GM06990 (cell line): ENCODE data around the gene AKT3.

Source experiments
- DNase-seq: peaks from one replicate; pipeline ENCODE4 v3.0.0-alpha.2; 2011; ENCODE audit not compliant: insufficient read length; ENCODE audit errors: extremely low read depth
- H3K27me3 ChIP-seq: replicated peaks from 2 replicates; pipeline ENCODE4 v1.6.0; 2011; ENCODE audit warnings: low read length; ENCODE audit not compliant: control insufficient read depth, insufficient read depth
- H3K36me3 ChIP-seq: 2 replicates; pipeline ENCODE4 v1.5.1; 2011; ENCODE audit warnings: low read length; ENCODE audit not compliant: control insufficient read depth, insufficient read depth
- H3K4me3 ChIP-seq: replicated peaks from 2 replicates; pipeline ENCODE4 v1.5.1; 2011; ENCODE audit warnings: low read depth, mild to moderate bottlenecking, control low read depth, low read length
- CTCF ChIP-seq: IDR thresholded peaks from 2 replicates; pipeline ENCODE4 v1.5.1; 2011; ENCODE audit warnings: low read length, control low read depth, mild to moderate bottlenecking, inconsistent platforms; ENCODE audit not compliant: insufficient read depth, poor library complexity, severe bottlenecking

Gene AKT3

GRCh38 chr1:243725075-243725474 is 125.0 kb downstream of the AKT3 start:
- no peak for TF ChIP-seq CTCF
- Histone ChIP-seq H3K36me3 (no peaks in the 10 kb centered on the region; the same call in 1 of the 2 replicates), H3K27me3 (no peaks in the 10 kb centered on the region), H3K4me3 (no peak overlapping the region)
- DNase-seq = no peak

DNA sequence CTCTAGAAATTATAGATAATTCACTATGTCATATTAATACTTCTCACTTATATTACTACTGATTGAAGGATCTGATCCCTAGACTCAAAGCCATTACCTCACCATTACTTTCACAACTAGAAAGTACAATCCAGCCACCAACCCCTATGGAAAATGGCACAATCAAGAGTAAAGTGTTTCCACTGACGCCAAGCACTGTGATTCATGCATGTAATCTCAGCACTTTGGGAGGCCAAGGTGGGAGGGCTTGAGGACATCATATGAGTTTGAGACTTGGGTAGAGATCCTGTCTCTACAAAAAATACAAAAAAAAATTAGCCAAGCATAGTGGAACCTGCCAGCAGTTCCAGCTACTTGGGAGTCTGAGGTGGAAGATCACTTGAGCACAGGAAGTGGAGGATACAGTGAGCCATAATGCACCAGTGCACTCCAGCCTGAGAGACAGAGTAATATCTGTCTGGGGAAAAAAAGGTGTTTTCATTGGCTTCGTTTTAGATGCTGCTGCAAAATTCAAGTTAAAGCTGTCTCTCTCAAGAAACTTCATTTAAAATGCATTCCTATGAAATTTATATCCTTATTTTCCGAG is 126.5 kb downstream of the AKT3 start:
- H3K4me3 ChIP-seq = no peak overlapping the region
- no peaks in the 10 kb centered on the region for H3K27me3 ChIP-seq
- TF ChIP-seq CTCF = no peak
- H3K36me3 ChIP-seq = no peaks in the 10 kb centered on the region
- no peak for DNase-seq

- Histone ChIP-seq H3K27me3 (no peaks in the 10 kb centered on the region), H3K4me3 (no peak overlapping the region), H3K36me3 (no peaks in the 10 kb centered on the region)
- DNase-seq = no peak
- no peak for TF ChIP-seq CTCF
Measured at GRCh38 chr1:243723050-243723449, 127.0 kb downstream of the AKT3 start.

DNA sequence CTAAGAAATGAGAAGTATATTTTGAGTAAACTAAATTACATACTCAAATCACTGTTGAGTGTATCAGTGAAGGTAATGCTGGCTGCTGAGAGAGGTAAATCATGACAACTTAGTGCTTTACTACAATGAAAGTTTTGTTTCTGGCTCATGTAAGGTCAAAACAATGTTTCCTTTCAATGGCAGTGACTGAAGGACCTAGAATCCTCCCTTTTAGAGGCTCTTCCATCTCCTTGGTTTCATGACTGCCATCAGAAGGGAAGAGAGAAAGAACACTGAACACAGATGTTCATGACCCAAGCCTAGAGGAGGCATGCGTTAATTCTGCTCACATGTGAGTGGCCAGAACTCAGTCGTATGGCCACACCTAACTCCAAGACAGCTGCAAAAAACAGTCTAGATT is 130.6 kb downstream of the AKT3 start:
- DNase-seq = no peak
- Histone ChIP-seq H3K4me3 (no peak overlapping the region), H3K27me3 (no peaks in the 10 kb centered on the region), H3K36me3 (no peaks in the 10 kb centered on the region)
- TF ChIP-seq CTCF = no peak

DNA sequence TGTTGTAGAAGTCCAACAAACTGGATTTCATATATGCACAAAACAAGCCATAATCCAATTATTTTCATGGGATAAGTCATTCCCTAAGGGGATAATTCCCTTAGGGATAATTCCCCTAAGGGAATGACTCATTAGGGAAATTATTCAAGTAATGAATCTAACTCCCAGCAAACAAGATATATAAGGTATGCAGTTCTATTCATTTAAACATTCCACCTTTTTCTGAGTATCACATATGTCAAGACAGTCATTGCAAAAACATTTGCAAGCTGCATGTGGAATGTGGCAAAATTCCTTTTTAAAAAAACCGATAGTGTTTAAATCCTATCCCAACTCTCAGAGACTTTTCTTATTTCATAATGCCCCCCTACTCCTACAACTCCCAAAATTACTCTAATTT is 131.2 kb downstream of the AKT3 start:
- no peaks in the 10 kb centered on the region for H3K36me3 ChIP-seq
- TF ChIP-seq CTCF = no peak
- DNase-seq = no peak
- no peaks in the 10 kb centered on the region for H3K27me3 ChIP-seq
- no peak overlapping the region for H3K4me3 ChIP-seq

DNA sequence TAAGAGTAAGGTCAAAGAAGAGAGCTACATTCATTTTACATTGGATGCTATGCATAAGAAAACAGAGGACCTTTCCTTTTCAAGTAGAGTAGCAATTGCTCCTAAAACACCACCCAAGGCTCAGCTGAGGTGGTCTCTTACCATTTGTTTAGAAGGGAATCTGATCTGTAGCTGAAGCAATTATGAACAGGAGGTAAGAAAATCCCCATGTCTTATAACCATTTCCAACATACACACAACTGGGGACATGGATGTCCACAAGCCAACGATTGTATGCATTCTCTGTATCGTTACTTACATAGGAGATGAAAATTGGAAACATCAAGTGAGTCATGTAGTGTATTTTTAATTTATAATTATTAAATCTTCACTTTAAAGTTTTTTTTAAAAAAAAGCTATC is 132.0 kb downstream of the AKT3 start:
- TF ChIP-seq CTCF = no peak
- H3K36me3 ChIP-seq = no peaks in the 10 kb centered on the region
- DNase-seq = no peak
- H3K4me3 ChIP-seq = no peak overlapping the region
- no peaks in the 10 kb centered on the region for H3K27me3 ChIP-seq
